ENCODE results near the gene PPM1K.

The PPM1K gene

GRCh38 chr4:88276952-88277710 is 7.2 kb downstream of the PPM1K start:
- DNase-seq = no peak

GRCh38 chr4:88275949-88276515 is 8.3 kb downstream of the PPM1K start:
- DNase-seq = no peak

- no peak for DNase-seq
Observed at GRCh38 chr4:88275516-88275915, 8.8 kb downstream of the PPM1K start.

DNA sequence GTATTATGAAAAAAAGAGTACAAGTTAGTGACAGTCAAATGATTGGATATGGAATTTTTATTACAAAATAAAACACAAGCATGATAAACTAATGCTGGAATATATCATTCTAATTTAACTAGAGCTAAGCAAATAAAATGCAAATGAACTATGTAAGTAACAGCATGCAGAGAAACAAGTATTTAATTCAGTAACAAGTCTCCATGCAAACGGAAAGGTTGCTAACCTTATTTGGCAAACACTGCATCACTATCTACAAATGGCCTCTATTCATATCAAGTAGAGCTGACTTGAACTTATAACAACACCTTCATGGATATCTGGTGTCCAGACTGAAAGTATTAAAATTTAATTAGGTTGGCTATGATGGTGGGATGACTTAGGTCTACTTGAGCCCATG is 15.4 kb downstream of the PPM1K start:
- no peak for DNase-seq

DNA sequence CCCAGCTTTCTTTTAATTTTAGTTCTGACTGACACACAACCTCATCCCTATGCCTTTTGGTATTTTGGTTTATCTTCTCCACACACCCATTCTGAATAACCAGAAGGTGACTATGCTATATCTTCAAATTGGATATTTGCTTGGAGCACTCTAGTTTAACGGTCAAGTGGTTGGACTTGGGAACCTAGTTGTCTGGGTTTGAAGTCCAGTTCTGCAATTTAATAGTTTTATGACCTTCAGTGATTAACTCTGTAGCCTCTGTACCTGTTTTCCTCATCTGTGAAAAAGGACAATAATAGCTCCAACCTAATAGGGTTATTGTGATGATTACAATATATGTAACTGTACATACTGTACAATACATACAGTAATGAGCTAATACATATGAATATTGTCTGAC is 20.0 kb downstream of the PPM1K start:
- no peak for DNase-seq

DNA sequence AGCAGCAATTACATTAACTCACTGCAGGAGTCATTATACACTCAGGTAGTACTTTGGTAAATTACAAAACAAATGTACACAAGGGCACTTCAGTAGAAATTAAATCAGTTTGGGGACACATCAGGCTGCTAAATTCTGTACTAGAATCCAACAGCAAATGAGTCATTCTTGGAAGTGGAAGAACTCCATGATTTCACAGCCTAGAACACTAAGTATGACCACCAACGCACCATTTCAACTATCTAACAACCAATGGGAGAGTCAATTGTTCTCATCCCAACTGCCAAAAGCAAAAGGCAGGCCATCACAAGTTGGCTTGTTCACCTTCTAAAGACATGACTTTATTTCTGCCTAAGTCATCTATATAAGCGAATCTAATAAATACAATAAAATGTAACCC is 26.6 kb downstream of the PPM1K start:
- no peak for DNase-seq

DNA sequence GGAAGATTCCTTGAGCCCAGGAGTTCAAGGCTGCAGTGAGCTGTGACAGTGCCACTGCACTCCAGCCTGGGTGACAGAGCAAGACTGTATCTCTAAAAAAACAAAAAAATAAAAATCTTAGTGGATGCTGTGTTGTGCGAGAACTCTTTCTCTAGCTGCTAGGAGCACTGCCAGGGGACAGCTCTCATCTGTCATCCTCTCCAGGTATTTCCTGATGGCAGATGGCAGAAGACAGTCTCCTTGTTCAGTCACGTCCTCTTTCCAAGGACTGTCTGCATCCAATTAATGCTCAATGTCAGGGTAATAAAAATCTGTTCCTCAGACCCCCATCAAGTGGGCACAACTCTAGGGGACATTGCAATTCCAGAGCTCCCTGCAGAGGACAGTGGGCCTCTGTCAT is 29.2 kb downstream of the PPM1K start:
- no peak for DNase-seq

GRCh38 chr4:88251924-88252323 is 32.4 kb downstream of the PPM1K start:
- no peak for DNase-seq

GRCh38 chr4:88247148-88247547 is 37.2 kb downstream of the PPM1K start:
- no peak for DNase-seq

DNA sequence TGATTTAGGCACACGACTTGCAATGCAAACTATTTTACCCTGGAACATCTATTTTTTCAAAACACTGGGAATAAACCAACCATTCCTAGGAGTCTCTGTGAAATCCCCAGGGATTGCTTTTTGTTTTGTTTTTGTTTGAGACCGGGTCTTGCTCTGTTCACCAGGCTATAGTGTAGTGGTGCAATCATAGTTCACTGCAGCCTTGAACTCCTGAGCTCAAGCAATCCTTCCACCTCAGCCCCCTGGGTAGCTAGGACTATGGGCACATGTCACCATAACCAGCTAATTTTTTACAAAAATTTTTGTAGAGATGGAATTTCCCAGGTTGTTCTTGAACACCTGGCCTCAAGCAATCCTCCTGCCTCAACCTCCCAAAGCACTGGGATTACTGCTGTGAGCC is 37.8 kb downstream of the PPM1K start:
- no peak for DNase-seq

DNA sequence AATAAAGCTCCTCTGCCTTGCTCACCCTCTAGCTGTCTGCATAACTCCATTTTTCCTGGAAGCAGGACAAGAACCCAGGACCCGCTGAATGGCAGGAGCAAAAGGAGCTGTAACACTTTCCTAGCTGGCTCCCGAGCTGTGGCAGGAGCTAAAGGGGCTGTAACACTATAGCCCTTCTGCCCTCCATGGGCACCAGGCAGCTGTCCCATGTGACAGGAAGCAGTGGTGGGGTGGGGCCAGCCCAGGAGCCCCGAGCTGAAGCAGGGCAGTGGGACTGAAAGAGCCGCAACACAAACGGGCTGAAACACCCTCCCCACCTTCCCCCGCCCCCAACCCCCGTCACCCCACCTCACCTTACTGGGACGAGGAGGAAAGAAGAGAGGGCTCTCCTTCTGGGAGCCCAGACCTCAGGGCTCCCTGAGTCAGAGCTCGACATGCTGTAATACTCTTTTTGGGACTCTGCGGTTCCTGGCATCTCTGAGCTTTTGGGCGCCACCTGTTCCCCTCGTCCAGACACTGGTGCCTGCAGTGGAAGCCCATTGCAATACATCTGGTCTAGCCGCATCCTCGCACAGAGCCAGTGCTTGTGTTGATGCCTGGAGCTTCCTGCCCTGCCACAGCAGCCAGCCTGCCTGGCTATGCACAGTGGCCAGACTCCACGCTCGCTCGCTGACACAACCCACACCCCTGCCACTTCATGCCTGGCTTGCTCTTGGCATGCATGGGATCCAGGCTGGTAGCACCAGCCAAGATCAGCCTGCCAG is 39.4 kb downstream of the PPM1K start:
- DNase-seq = peak in 3 of 4 experiments; percentile 2 to 45 (median 14)

GRCh38 chr4:88244056-88244455 is 40.3 kb downstream of the PPM1K start:
- no peak for DNase-seq

- DNase-seq = no peak
Observed at GRCh38 chr4:88242144-88242543, 42.2 kb downstream of the PPM1K start.

DNA sequence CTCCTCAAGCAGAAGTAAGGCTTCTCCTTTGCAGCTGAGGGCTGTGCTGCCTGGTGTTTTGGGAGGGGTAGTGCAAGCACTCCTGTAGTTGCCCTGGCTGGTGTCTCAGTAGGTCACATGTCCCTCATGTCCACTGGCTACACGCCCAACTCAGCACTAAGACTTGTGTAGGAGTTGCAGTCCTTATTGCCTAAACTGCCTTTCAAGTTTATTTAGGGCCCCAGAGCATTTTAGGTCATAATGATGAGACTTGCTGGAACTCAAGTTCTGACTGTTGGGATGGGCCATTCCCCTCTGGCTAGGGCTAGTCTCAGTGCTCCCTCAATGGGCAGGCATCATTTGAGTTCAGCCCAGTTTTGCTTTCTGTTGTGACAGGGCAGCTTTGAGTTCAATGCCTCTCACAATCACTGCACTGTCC is 44.1 kb downstream of the PPM1K start:
- no peak for DNase-seq

- DNase-seq = no peak
Observed at GRCh38 chr4:88230969-88231771, 53.2 kb downstream of the PPM1K start.

GRCh38 chr4:88230461-88230891 is 53.9 kb downstream of the PPM1K start:
- no peak for DNase-seq

DNA sequence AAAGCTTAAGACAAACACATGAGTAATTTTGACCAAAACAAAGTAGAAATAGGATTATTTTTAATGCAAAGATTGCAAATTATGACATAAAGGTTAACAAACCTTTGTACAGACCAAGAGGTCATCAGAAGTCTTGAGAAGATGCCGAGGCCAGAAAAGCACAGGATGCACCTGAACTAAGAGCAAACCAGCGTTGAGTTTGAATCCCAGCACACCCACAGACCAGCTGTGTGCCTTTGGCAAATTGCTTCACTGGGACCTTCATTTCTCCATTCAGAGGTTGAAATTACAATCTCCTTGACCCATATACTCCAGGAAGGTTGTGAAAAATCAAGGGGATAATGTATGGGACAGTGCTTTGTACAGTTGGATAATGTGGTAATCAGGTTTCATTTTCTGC is 56.6 kb downstream of the PPM1K start:
- DNase-seq = no peak

- no peak for DNase-seq
Observed at GRCh38 chr4:88226143-88226542, 58.2 kb downstream of the PPM1K start.

DNA sequence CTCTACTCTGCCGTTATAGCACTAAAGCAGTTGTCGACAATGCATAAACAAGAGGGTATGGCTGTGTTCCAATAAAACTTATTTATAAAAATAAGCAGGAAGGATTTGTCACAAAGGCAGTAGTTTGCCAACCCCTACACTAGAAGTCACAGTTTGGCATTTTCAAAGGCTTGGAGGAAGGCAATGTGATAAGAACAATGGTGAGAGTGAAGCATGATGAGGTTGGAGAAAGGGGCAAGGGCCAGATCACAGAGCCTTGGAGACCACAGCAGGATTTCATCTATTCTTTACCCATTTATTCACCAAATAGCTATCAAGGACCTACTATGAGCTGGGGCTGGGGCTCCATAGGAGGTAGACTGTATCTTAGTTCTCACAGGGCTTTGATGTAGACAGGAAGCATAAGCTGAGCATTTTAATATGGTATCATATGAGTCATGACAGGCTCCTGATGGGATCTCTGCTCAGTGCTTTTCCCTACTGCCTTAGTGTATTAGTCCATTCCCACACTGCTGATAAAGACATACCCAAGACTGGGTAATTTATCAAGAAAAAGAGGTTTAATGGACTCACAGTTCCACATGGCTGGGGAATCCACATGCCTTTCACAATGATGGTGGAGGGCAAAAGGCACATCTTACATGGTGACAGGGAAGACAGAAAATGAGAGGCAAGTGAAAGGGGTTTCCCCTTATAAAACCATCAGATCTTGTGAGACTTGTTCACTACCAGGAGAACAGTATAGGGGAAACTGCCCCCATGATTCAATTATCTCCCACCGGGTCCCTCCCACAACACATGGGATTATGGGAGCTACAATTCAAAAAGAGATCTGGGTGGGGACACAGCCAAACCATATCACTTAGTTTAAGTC is 58.9 kb downstream of the PPM1K start:
- no peak for DNase-seq

DNA sequence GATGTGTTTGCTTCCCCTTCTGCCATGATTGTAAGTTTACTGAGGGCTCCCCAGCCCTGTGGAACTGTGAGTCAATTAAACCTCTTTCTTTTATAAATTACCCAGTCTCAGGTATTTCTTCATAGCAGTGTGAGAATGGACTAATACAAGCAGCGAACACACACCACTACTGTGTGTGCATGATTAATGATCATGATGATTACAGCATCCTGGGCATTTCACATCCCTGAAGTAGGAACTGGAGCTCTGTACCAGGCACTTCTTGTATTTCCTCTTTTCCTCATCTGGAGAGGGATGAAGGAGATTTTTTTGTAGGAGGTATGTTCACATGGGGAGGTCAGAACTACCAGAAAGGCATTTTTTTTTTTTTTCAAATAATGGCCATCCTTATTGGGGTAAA is 60.8 kb downstream of the PPM1K start:
- DNase-seq = no peak

DNA sequence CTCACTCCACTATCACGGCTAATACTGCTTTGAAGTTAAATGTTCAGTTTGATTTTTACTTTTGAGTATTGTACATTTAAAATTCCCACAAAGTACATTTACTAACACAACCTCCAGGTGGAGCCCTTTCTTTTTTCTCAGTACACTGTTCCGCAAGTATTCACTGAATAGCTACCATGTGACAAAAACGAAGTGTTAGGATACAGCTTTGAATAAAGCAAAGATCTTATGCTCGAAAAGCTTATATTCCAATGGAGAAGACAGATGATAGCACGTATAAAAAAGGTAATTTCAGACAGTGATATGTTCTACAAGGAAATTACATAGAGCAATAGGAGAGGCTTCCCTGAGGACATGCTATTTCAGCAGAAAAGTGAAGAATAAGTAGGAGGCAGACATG is 65.3 kb downstream of the PPM1K start:
- DNase-seq = no peak

GRCh38 chr4:88217169-88217568 is 67.2 kb downstream of the PPM1K start:
- DNase-seq = no peak
